HG03469 (cell line): ENCODE results near the gene RNPS1.
A peak's percentile ranks its signal among the peaks of the same experiment; 100 is the strongest.
"Not testable (repeated sequence)": the region's sequence is repeated elsewhere in the genome, so short reads cannot be mapped to it uniquely, and the experiment has no call there.

Source experiments
- ATAC-seq: cut with Tn5 transposase; IDR thresholded peaks from one replicate; pipeline ENCODE4 v1.9.1; 2021; ENCODE audit warnings: mild to moderate bottlenecking, moderate library complexity, moderate number of reproducible peaks; ENCODE audit not compliant: unreplicated experiment

Gene RNPS1

DNA sequence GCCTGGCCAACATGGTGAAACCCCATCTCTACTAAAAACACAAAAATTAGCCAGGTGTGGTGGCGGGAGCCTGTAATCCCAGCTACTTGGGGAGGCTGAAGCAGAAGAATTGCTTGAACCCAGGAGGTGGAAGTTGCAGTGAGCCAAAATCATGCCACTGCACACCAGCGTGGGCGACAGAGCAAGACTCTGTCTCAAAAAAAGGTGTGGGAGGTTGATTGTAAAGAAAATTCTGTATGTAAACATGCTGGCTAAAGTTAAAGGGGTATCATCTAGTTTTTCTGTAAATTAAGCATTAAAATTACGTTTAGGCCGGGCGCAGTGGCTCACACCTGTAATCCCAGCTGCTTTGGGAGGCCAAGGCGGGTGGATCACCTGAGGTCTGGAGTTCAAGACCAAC lies 9.4 kb downstream of the RNPS1 start:
- not testable (repeated sequence) for ATAC-seq

DNA sequence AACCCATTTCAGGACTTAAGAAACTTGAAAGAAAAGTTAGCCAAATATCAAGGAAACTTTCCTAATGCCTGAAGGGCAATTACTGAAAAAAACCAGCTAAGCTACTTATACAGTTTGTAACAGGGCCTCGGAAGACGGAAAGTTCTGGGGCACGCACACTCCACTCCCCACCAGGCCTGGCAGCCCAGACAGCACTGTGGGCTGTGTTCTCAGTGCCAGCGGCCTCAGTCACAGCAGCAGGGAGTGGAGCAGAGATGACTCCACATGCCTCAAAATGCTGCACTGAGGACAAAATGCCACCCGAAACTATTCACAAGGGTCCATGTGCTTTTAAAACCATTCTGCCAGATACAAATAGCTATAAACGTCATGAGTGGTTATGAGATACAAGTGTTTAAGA lies 10.2 kb downstream of the RNPS1 start:
- ATAC-seq = no peak

DNA sequence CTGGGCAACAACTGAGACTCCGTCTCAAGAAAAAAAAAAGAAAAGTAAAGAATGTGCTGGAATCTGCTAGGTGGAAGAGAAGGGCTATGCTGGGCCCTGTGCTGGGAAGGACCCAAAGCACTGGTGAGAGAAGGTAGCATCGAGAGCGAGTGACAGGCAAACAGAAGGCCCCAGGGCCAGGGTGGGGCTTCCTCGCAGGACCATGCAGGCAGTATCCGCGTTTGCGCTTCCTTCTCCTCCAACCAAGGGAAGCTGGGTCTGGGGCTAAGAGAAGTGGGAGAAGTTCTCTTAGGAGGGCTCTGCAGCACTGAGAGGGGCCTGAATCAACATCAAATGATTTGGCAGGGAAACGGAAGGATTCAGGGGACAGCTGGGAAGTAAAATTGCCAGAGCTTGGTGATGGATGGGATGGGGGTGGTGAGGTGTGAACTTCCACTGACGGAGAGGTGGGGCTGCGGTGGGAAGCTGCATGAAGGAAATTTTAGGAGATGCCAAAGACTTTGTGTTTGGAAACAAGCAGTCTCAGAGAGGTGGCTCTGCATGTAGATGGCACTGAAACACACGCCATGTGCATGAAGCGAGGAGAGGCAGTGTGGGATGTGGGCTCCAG lies 11.3 kb downstream of the RNPS1 start:
- no peak for ATAC-seq

DNA sequence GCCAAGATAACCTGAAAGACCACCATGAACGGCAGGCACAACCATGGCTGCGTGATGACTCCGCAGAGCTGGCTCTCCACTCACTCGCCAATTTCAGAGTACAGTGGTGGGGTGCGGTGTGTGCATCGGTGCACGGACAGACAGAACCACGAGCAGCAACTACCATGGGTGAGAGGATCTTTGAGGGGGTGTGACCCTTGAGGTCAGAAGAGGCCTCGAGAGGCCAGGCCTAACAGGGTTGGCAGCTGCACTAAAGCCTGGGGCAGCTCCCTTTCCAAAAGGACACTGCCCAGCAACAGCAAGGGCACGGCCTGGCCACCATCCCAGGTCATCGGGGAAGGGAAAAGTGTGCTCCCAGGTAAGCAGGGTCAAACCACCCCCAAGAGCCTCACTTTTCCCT lies 14.6 kb downstream of the RNPS1 start:
- no peak for ATAC-seq

DNA sequence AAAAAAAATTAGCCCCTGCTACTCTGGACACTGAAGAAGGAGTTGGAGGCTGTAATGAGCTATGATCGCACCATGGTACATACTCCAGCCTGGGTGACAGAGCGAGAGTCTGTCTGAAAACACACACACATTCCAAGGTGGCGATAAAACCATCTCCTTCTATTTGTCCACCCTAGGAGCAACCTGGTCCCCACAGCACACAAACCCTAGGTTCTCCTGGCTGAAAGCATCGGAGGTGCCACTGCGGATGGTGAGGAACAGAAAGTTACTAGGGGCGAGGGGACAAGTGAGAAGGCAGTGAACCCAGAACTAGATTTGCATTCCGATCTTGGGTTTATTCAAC lies 15.1 kb downstream of the RNPS1 start:
- ATAC-seq = no peak

DNA sequence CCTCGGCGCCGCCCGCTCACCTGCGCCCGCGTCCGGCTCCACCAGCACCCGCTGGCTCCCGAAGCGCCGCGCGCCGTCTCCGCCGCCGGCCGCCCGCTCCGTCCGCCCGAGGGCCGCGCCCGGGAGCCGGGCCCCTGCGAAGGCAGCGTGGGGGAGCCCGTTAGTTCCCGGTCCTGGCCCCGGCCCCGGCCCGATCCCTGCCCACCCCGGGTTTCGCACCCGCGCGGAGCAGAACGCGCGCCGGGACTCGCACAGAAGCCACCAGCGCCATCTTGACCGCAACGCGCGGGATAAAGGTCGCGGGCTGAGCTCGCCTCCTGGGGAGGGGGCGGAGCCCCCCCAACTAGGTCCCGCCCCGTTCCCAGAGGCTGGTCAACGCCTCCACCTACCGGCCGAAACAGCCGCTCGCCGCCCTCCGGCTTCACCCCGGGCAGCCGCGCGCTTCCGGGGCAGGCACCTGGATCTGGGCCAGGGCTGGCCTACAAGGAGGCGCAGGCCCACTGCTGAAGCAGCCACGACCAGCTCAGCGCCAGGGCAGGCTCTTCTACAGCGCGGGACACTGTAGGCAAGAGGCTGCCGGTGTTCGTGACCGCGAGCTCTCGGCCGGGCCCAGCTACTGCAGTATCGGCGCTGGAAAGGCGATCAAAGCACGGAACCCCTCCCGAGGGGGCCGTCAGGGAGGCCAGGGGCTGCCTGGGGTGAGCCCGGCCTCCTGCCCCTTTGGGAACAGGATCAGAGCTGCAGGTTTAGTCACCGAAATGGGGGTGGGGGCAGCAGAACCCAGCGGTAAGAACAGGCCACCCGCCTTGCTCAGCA lies 16.4 kb downstream of the RNPS1 start, which contains the start of gene ECI1:
ECI1 (minus strand) TSS at position 292 of the 816 bp plus-strand sequence; CDS start at position 271, 21 bp downstream.
- peak; percentile 80 for ATAC-seq

DNA sequence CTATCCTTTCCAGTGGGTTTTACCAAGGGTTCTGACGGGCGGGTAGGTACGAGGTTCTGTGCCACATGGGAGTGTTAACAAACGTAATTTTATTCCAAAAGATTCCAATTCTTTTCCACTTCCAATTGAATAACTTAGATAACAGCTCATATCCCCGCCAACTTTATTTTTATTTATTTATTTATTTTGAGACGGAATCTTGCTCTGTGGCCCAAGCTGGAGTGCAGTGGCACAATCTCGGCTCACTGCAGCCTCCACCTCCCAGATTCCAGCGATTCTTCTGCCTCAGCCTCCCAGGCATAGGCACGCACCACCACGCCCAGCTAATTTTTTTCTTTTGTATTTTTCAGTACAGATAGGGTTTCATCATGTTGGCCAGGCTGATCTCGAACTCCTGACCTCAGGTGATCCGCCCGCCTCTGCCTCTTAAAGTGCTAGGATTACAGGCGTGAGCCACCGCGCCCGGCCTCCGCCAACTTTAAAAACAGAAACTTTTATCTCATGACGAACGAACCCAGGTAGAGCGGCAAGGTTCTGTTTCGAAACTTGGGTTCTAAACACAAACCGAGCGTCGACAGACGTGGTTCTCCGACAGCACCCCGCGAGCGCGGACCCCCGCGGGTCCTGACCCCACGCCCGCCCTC lies 17.2 kb downstream of the RNPS1 start:
- ATAC-seq = no peak

DNA sequence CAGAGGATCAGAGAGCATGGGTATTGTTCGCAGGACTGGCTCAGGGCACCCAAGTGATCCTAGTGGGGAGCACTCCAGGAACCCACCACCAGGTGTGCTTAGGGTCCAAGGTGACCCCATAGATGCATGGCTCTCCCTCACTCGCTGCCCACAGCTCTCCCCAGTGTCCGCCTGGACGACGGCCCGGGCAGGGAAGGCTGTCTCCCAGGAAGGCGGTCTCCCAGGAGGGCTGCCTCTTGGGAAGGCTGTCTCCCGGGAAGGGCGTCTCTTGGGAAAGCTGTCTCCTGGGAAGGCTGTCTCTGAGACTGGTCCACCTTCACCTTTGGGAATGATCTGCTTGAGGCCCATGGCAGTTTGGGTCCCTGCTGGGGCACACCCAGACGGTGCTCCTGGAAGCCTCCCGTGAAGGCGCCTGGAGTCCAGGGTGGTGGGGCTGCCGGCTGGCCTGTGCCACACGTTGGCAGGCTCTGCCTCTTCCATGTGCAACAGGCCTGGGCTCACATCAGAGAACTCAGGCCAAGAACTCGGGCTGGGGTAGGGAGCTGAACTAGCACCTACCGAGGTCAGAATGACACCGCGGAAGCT lies 21.5 kb downstream of the RNPS1 start:
- no peak for ATAC-seq

DNA sequence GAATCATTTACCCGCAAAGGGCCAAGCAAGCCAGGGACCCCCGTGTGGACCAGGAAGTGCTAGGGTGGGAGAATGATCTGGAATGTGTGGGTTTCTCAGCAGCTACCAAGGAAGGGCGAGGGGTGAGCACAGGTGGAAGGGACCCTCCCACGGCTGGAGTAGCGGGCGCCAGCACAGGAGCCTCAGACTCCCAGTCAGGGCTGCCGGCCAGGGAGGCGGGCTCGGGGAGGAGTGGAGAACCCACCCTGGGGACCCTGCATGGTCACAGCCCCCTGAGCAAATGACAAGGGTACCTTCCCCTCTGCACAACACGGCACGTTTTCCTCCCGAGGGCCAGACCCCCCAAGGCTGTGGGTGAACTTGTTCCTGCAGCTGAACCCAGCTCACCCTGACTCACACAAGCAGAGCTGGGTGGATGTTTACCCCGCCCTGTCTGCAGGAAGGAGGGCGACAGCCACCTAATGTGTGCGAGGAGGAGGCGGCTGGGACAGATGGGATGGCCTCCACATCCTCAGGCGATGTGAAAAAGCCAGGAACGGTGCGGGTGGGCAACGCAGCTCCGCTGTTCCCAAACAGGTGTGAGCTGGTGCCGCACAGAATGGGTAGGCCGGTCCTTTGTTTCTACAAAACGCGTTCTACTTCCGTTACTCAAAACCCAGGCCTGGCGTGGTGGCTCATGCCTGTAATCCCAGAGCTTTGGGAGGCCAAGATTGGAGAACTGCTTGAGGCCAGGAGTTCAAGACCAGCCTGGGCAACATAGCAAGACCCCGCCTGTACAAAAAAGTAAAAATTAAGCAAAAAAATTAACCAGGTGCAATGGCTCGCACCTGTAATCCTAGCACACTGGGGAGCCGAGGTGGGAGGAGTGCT lies 22.8 kb downstream of the RNPS1 start:
- ATAC-seq = no peak

DNA sequence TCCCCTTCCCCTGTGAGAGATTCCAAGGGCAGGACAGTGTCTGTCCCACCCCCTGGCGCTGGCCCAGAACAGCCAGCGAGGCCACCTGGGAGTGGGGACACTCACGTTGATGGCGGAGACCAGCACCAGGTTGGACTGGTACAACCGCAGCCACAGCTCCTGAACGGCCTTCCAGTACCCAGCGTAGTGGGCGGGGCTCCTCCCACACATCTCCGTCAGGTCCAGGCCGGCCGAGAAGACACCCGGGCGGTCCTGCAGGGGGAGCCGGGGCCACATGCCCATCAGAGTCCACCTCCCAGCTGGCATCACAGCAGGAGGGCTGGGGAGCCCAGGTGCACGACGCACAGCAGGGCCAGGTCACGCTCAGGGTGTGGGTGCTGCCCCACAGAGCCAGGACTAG lies 23.6 kb downstream of the RNPS1 start:
- no peak for ATAC-seq

DNA sequence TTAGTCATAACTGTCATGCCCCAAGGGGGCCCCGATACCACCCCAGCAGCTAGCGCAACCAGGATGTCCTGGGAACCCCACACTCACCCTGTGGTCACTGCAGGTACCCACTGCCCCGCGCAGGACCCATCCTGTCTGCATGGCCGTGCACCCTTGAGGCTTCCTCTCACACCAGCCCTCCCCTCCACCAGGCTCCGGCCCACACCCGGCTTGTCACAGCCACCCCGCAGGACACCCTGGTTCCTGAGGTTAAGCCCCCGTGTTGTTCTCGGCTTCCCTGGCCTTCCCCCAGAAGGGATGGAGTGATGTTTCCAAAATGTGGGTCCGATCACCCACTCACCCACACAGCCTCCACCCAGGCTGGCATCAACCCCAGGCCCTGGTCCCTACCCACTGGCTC lies 24.1 kb downstream of the RNPS1 start:
- ATAC-seq = no peak

DNA sequence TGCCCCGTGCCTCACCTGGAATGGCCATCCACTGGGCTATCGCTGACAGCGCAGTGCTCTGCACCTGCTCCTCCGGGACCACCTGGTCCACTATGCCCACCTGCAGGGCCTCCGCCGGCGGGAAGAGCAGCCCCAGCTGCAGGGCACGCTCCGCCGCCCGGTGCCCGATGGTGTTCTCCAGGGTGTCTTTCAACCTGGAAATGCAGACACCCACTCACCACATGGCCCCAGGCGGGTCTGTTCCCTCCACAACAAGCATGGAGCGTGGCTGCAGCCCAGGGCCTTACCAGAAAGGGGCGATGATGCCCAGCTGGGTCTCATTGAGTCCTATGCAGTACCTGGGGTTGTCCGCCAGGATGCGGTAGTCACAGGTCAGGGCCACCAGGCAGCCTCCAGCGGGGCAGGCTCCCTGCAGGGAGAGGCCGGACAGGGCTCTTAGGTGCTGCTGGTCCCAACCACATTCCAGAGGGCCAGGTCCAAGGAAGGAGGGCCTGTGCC lies 24.8 kb downstream of the RNPS1 start:
- no peak for ATAC-seq

DNA sequence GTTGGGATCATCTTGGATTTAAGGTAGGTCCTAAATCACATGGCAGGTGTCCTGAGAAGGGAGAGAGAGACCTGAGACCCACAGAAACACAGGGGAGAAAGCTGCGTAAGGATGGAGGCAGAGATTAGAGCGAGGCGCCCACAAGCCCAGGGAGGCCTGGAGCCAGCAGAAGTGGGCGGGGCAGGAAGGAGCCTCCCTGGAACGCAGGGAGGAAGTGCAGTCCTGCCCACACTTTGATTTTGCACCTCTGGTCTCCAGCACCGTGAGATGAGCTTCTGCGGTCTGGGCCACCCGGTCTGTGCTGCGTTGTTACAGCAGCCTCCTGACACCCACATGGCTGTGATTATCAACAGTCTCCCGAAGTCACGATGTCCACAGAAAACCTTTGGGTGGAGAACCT lies 25.3 kb downstream of the RNPS1 start:
- no peak for ATAC-seq

DNA sequence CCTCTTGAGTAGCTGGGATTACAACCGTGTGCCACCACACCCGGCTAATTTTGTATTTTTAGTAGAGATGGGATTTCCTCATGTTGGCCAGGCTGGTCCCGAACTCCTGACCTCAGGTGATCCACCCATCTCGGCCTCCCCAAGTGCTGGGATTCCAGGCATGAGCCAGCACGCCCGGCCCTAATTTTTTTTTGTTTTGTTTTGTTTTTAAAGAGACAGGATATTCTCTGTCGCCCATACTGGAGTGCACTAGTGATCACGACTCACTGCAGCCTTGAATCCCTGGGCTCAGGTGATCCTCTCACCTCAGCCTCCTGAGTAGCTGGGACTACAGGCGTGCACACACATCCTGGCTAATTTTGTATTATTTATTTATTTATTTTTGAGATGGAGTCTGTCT lies 27.6 kb downstream of the RNPS1 start:
- ATAC-seq = not testable (repeated sequence)

DNA sequence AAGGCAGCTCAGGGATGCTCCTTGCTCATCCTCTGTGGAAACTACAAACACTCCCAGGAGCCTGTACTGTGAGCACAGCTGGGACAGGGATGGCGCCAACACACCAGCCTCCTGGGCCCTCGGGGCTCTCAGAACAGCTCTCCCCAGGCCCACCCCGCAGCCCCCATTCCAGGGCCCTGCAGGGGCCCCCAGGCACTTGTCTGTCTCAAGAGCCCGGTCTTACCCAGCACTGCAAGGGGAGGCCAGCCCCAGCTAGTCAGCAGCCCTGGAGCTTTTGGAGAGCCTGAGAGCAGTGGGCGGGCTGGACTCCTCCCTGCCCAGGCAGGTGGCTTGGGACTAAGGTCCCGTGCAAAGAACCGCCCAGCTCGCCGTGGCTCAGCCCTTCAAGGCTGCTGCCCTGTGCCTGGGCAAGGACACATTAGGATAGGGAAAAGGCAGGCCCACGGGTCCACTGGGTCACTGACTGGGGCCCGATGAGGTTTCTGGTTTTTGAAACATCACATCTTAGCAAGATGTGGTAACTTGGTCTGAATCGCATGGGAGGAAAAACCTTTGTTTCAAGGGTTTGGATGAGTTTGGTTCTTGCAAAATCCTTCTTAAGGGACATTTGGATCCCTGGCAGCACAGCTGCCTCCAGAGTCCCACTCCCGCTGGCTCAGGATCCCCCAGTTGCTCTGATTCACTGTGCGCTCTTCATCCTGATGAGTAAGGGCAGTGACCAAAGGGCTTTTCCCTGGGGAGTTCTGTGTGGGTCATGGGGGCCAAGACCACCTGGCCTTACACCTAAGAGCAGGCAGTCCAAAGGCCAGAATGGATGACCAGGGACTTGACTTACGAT lies 28.9 kb downstream of the RNPS1 start:
- ATAC-seq = no peak

DNA sequence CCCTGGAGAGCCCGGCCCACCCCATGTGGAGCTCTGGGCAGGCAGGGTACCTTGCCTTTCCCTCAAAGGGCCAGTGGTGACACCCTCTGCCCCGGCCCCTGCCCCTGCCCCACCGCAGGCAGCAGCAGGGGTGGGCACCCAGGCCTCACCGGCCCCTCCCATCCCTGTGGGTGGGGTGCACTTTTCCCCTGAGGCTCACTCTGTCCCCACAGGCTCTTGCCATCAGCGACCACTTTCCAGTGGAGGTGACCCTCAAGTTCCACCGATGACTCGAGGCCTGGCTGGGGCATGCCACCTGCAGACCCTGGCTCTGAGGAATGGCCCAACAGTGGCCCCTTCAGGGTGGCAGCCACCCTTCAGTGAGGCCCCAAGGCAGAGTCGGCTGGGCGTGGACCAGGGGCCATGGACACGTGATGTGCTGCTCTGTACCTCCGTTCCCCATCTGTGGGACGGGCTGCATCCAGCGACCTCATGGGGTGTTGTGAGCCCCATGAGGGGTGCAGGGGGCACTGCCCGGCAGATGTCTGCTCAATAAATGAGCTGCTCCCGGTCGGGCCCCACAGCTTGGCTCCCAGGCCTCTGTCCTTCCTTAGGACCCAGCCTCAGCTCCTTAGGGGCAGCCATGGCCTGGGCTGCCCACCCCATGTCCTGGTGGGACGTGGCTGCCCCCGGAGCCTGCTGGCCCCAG lies 29.6 kb downstream of the RNPS1 start:
- ATAC-seq = no peak

DNA sequence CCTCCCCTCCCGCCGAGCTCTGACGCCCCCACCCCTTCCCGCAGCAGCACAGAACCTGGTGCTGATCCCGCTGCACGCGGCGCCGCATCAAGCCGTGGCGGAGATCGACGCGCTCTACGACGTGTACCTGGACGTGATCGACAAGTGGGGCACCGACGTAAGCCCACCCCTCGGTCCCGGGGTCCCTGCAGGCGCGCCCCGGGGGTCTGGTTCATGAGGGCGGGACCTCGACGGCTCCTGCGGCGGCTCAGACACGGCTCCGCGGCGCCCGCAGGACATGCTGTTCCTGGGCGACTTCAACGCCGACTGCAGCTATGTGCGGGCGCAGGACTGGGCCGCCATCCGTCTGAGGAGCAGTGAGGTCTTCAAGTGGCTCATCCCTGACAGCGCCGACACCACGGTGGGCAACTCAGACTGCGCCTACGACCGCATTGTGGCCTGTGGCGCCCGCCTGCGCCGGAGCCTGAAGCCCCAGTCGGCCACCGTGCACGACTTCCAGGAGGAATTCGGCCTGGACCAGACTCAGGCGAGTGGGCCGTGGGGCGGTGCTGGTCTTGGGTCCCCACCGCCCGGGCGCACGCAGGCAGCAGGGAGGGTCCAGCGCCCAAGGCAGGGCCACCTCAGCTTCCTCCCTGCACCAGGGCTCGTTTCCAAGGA lies 30.3 kb downstream of the RNPS1 start:
- no peak for ATAC-seq

DNA sequence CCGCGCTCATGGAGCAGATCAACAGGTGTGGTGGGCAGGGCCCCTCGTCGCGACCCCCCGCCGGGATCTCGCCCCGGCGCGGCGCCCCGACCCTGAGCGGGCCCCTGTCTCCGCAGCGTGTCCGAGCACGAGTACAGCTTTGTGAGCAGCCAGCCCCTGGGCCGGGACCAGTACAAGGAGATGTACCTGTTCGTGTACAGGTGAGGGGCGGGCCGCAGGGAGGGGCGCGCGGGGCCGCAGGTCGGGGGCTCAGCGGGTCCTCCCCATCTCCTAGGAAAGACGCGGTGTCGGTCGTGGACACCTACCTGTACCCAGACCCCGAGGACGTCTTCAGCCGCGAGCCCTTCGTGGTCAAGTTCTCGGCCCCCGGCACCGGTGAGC lies 30.8 kb downstream of the RNPS1 start:
- ATAC-seq = no peak
